Umbilical cord (tissue), 2 donors: ENCODE measurements around the gene ST7L. TPM values are rescaled to one million over a fixed set of nuclear protein-coding genes. Genes with fewer than 3 reads are reported as not detected.

ENCODE experiments used
- DNase-seq: peaks from one replicate; pipeline ENCODE4 v3.0.0-alpha.2; 2015; ENCODE audit warnings: low spot score
- total RNA-seq: library from RNA; depleted of rRNA; stranded (reverse); fragments of >200 nt; gene quantifications from one replicate; pipeline ENCODE4 v1.2.3, GENCODE V29; 2014; ENCODE audit warnings: low replicate concordance; ENCODE audit not compliant: insufficient read depth

The ST7L gene
- total RNA-seq, 1 donor from 2014 or later = 19.0 TPM

DNA sequence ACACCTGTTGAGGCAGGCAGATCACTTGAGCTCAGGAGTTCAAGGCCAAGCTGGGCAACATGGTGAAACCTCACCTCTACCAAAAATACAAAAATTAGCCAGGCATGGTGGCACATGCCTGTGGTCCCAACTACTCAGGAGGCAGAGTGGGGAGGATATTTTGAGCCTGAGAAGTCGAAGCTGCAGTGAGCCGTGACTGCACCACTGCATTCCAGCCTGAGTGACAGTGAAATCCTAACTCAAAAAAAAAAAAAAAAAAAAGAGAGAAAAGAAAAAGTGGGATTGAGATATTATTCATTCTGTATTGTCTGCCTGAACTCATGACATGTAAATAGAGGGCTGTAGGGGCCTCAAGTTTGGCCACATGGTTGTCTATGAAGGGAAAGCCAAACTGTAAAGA lies 72.9 kb downstream of the ST7L start:
- no peak for DNase-seq

DNA sequence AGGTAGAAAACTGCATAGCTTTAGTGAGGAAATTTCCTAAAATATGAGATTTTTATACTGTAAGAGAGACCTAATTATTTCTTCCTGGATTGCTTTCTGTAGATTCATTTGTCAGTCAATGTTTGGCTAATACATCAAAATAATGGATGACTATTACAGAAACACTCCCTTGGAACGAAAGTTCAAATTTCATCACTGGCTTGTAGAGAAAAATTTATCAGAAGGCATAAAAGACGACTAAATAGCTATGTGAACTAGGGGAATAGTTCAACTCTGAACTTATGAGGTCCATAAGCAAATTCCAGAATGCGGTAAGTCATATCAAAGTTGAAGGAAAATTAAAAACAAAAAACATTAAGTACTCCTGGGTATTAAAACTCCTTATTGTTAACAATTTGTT lies 74.2 kb downstream of the ST7L start:
- no peak for DNase-seq

DNA sequence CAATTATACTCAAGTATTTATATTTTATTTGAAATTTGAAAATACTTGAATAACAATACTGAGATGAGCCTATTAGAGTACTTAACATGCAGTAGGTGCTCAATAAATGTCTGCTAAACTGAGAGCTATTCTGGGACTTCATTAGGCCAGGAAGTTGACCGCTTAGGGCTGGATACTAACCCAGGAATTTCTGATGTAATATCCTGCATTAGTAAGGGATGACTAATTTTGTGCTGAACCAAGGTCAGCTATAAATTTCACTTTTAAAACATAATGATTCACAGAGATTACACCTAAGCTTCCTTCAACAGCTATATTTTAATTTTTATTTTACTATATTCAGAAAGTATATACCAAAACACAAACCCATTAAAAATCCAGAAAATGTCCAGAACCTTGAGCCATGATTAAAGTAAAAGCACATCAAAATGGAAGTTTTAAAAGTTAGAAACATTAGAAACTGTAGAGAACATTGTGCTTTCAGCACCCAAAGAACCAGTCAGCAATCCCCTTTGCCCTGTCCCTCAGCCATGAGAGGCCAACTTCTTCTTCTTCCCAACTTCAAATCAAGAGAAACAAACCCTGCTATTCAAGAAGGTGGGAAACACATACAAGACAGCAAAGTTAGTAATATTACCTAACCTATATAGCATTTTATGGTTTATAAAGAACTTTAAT lies 74.8 kb downstream of the ST7L start:
- peak; percentile 78 for DNase-seq

GRCh38 chr1:112542206-112542973 lies 76.6 kb downstream of the ST7L start:
- no peak for DNase-seq

DNA sequence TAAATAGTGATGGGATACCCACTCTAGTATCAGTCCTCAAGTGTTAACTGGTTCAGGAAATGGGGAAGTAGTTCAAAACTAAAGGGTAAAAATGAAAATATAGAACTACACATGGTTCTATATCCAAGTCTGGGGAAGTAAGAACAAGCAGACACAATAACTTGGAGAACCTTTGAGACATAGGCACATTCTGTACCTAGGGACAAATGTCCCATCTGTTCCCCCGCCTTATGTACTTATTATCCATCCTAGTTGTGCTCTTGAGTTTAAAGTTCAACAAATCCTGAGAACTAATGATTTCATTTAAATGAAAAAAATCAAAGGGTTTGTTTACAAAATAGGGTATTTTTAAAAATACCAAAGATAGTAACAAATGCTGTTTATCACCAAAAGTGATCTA lies 77.6 kb downstream of the ST7L start:
- no peak for DNase-seq

DNA sequence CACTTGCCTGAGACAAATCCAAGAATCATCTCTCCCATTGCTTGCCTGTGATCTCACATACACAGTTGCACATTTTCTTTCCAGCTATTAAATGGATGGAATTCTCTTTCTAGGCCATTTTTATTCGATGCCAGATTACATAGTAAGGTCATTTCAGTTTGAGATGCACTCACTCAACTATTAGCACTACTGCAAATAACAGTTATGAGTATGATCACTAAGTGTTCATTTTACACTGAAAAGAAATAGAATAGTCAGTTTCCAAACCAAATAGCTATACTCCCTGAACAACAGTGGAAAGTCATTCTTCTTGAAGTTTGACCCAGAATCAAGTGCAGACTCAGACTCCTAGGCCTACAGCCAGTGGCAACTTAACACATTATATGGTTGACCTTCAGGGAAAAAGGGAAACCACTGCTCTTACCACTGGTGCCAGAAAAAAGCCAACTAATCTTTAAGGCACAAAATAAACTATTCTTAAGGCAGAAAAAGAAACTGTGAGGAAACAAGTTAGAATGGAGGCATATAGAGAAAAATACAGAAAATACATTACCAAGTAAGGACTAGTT lies 78.6 kb downstream of the ST7L start:
- no peak for DNase-seq

GRCh38 chr1:112538883-112539282 lies 80.1 kb downstream of the ST7L start:
- DNase-seq = no peak

DNA sequence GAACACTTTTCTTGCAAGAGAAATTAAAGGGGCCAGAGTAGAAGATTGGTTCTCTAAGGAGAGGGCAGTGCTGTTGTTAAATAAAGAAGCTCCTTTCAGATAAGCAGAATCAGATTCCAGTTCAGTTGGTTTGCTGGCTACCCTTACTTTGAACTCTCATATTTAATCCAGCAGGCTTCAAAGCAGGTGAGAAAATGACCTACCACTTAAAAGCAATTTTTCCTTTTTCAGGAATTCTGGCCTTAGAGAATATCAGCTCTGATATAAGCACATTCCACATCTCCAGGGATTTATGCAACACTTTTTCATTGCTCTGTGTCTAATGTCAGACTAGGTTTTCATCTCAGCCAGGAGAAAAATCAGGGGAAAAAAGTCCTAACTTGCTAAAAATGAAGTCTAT lies 81.5 kb downstream of the ST7L start:
- DNase-seq = peak; percentile 51

GRCh38 chr1:112536561-112536960 lies 82.4 kb downstream of the ST7L start:
- DNase-seq = no peak

DNA sequence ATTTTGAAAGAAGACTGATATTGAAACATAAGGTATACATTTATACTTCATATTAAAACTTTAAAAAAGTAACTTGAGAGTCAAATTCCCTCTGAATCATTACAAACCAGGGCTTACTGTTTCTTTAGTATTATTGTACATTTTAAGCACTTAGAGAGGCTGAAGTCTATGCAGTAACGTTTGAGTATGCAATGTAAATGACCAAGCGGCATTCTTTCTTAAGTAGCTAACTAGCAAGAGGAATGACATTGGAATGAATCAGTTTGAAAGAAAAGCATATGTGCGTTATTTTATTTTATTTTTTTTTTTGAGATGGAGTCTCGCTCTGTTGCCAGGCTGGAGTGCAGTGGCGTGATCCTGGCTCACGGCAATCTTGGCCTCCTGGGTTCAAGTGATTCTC lies 85.9 kb downstream of the ST7L start:
- no peak for DNase-seq

DNA sequence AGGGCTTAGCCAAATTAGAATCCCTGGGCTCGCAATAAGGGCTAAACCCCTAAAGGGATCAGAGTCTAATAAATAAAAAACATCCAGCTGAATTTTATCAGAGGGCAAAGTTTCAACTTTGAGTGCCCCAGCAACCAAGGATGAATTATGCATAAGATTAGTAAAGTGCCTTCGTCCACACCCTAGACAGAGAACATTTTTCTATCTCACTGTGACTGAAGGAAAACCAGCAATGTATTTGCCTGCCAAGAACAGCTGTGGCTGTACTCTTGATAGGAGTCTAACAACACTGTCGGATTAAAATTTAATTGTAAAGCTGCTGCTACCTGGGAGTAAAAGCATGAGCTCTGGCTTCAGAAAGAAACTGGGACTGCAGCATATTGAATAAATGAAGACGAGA lies 86.9 kb downstream of the ST7L start:
- DNase-seq = no peak

GRCh38 chr1:112530832-112531231 lies 88.1 kb downstream of the ST7L start:
- no peak for DNase-seq

DNA sequence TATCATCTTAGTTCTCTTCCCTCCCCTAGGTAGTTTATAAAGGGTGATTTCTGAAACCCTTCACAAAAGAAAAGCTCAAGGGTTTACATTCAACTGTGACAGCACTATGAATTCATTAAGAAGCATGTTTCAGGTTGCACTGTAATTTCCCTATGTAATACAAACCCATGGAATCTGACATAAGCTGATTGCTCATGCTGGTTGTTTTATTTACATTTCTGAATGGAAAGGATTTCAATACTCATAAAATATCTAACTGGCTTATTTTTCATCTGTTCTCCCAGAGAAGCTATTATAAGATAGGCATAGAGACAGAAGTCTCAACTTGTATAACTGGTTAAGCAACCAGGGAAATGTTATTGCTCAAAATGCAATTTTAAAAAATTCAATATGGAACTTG lies 89.6 kb downstream of the ST7L start:
- no peak for DNase-seq

GRCh38 chr1:112528076-112528475 lies 90.9 kb downstream of the ST7L start:
- no peak for DNase-seq

- peak; percentile 44 for DNase-seq
Observed at GRCh38 chr1:112527266-112528010, 91.5 kb downstream of the ST7L start.

- DNase-seq = no peak
Observed at GRCh38 chr1:112524986-112525385, 94.0 kb downstream of the ST7L start.

GRCh38 chr1:112524251-112524650 lies 94.7 kb downstream of the ST7L start:
- DNase-seq = no peak

DNA sequence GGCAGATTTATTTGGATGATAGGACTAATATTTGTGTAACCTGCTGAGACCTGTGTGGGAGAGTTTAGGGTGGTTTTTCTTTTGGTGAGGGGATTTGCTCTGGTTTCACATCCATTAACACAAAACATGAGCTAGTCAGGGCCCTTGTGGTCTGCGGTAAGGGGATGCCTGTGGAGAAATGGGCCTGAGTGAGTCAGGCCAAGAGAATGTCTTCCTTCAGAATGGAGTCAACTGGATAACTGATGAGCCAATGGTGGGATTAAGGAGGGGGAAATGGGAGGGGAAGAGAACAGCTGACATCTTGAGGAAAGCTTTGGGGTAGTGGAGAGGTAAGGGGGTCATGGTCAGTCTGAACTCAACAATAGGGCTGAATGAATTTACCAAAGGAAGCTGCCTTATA lies 96.3 kb downstream of the ST7L start:
- DNase-seq = peak; percentile 52

- DNase-seq = no peak
Observed at GRCh38 chr1:112520166-112520565, 98.8 kb downstream of the ST7L start.

- DNase-seq = no peak
Observed at GRCh38 chr1:112518186-112518585, 100.8 kb downstream of the ST7L start.

GRCh38 chr1:112517646-112518045 lies 101.3 kb downstream of the ST7L start:
- no peak for DNase-seq

DNA sequence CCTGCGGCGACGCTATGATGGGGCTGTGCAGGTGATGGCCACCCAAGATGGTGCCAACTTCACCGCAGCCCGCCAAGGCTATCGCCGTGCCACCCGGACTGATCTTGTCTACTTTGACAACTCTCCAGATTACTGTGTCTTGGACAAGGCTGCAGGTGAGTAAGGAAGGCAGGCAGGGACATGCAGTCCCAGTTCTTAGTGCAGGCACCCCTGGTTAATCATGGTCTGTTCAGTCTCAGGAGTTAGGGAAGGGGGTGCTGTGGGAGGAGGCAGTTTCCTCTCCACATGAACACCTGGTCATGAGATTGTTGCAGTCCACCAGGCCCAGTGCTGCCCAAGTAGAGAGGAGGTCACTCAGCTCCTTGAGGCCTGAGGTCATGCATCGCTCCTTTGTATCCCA lies 101.7 kb downstream of the ST7L start:
- no peak for DNase-seq
